GM19351 (cell line): ENCODE data around the gene COLGALT1.
A peak's percentile ranks its signal among the peaks of the same experiment; 100 is the strongest.
"Not testable (repeated sequence)": the region's sequence is repeated elsewhere in the genome, so short reads cannot be mapped to it uniquely, and the experiment has no call there.

Source experiments
- ATAC-seq: cut with Tn5 transposase; IDR thresholded peaks from one replicate; pipeline ENCODE4 v1.9.1; 2021; ENCODE audit warnings: mild to moderate bottlenecking, moderate library complexity; ENCODE audit not compliant: unreplicated experiment

Gene COLGALT1

DNA sequence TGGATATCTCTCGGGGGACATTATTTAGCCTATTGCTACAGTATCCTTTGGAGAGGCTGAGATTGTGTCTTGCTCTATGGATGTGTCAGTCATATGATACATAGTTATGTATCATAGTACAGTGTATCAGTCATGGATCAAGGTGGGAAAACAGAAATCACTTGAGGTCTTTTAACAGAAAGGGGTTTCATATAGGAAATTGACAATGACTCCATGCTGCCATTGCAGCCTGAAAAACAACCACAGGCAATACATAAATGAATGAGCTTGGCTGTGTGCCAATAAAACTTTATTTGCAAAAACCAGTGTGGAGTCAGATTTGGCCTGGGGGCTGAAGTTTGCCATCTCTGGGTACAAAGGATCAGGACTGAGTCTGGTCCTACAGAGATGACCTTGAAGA lies 35.4 kb downstream of the COLGALT1 start:
- ATAC-seq: no peak

- not testable (repeated sequence) for ATAC-seq
These were observed 38.8 kb downstream of the COLGALT1 start for GRCh38 chr19:17594296-17594695.

DNA sequence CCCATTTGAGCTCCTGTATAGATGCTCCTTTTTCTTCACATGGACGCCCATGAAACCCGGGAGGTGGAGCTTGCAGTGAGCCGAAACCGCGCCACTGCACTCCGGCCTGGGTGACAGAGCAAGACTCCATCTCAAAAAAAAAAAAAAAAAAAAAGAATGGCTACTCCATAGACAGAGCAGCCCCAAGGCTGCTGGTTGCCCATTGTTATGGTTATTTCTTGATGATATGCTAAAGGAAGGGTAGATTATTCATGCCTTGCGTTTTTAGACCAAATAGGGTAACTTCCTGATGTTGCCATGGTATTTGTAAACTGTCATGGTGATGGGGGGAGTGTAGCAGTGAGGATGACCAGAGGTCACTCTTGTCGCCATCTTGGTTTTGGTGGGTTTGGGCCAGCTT lies 42.6 kb downstream of the COLGALT1 start:
- ATAC-seq: not testable (repeated sequence)

DNA sequence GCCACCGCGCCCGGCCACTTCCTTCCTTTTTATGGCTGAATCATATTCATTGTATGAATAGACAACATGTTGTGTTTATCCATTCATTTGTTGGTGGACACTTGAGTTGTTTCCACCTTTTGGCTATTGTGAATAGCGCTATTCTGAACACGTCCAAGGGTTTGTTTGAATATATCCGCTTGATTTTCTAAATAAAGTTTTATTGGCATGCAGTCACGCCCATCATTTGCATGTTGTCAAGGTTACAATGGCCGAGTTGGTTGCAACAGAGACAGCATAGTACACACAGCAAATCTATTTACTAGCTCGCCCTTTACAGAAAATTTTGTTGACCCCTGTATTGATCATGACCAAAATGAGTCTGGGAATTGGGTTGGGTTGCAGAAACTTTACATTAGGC lies 43.5 kb downstream of the COLGALT1 start:
- no peak for ATAC-seq

GRCh38 chr19:17599780-17600179 lies 44.3 kb downstream of the COLGALT1 start:
- ATAC-seq: no peak

DNA sequence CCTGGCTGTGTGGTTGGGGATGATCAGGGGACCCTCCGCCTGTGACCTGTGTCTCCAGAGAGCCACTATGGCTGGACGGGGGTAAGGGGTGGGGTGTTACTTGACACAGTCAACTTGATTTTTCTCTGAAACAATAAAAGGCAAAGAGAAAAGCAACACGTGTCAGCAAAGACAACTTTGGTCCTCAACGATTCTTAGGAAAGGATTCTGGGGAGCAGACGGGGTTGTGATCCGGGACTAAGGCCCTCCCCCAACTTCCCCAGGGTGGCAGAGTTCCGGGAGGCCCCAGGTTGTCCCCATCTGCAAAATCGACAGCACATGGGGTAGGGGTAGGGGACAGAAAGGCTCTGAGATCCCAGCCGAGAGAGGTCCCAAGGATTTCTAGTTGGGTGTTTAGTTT lies 46.2 kb downstream of the COLGALT1 start:
- ATAC-seq: no peak

DNA sequence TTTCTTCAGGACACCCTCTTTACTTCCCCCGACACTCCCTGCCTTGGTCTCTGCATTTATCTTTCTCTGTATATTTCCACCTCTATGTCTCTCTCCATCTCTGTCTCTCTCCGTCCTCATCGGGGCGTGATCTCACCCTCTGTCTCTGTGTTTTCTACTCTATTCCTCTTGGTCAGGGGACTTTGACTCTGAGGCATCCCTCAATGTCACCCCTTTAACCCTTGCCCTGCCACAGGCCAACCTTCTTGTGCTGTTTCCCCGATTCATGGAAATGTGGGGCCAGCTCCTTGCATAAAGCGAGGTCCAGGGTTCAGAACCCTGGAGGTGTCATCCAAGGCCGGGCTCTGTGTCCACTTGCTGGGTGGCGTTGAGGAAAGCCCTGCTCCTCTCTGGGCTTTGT lies 46.8 kb downstream of the COLGALT1 start:
- ATAC-seq: no peak

DNA sequence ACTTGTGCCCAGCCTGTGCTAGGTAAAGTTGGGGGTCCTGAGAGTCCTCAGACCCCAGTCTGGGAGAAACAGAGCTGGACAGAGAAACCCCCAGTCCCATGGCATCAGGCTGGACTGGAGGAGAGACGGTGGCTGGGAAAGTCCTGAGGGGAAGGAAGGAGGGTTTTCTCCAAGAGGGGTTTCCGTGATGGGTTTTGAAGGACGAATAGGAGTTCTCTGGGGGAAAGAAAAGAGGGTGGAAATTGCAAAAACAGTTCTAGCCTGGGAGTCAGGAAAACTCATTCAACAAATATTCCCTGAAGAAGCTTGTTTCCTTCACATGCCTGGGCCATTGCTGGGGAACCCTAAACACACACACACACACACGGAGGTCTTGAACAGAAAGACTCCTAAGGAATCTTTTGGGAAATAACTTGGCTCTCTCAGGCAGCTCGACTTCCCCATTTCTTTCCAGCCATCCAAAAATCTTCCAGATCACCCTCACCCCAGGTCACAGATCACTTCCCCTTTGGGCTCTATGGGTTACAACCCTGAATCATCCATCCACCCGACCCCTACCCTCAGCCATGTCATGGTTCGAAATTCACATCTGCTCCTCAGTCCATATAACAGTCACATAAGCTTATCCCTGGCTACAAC lies 47.5 kb downstream of the COLGALT1 start:
- no peak for ATAC-seq

DNA sequence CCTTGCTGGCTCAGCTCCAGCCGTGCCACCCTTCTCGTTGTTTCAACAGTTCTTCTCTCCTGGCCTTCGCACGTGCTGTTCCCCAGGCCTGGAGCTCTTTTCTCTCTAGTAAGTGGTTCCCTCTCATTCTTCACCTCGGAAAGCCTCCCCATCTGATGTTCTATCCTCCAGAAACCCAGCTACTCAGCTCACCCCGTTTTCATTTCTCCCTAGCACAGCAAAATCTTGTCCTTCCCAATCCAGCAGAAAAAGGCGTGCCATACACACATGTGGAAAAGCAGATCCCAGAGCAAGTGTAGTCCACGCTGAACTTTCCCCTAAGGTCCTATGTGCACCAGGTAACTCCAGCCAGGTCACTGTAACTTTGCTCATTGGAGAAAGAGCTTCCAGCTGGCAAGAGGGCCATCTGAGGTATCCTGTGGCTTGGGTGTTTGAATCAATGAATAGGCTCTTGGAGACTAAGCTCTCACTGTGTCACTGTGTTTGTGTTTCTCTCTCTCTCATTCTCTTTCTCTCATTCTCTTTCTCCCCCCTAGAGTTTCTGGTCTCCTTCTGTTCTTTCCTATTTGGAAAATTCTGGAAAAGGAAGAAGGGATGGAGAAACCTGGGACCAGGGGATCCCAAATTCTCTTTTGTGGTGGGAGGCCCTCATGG lies 49.0 kb downstream of the COLGALT1 start:
- ATAC-seq: no peak

GRCh38 chr19:17605117-17605516 lies 49.7 kb downstream of the COLGALT1 start:
- ATAC-seq: no peak

GRCh38 chr19:17605761-17606589 lies 50.5 kb downstream of the COLGALT1 start:
- ATAC-seq: peak; percentile 66

DNA sequence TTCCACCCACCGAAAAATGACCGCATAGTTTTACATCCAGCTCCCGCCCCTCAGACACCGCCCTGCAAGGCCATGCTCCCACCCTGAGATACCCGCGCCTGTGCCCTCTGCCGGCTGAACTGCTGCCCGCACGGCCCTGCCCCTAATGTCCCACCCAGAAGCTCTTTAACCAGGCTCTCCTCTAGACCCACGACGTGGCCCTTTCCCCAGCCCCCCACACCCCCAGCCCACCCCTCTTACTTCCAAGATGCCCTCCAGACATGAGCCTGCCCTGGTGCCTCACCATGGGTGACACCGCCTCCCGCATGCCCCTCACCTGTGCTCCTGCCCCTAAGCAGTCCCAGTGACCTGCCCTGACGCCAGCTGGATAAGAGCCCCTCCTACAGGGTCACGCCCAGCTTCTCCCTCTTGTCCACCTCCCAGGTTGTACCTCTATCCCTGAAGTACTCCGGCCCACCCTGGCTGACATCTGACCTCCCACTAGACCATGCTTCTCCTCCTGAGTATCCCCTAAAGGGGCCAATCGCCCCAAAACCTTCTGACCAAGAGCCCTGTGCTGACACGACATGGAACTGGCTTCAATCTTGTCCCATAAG lies 51.2 kb downstream of the COLGALT1 start:
- no peak for ATAC-seq

DNA sequence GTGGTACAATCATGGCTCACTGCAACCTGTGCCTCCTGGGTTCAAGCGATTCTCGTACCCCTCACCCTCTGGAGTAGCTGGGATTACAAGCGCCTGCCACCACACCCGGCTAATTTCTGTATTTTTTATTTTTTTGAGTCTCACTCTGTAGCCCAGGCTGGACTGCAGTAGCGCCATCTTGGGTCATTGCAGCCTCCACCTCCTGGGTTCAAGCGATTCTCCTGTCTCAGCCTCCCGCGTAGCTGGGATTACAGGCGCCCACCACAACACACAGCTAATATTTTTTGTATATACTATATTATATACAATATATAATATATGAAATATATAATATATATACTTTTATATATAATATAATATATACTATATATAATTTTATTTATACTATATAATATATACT lies 52.5 kb downstream of the COLGALT1 start:
- ATAC-seq: no peak

GRCh38 chr19:17610384-17610783 lies 54.9 kb downstream of the COLGALT1 start:
- ATAC-seq: no peak

DNA sequence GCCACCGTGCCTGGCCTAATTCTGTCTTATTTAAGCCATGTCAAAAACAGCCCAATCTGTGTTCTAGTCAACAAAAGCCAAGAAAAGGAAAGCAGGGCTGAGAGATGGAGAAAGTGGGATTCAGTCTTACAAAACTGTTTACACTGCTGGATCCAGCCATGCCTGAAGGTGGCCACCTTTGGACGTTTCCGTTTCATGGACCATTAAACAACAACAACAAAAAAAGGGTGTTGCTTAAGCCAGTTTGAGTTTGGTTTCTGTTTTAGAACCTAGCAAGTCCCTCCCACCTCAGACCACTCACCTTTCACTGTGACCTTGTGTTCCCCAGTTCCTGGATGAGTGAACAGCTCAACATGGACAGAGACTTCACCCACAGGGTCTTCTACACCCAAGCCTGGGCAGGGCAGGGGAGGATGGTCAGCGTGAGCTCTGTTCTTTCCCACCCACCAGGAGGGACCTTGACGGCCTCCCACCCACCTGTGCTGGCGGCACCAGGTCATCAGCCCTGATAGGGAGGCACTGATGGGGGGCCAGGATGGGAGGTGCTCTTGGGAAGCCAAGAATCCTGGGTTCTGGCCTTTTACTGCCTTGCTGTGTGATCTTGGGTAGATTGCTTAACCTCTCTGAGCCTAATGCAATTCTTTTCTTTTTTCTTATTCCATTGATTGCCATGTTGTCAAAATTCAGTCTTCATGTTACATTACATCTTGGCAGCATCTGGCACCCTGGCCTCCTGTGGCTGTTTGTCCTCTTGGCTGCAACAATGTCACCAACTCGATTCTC lies 56.2 kb downstream of the COLGALT1 start:
- ATAC-seq: no peak

- ATAC-seq: no peak
These were observed 59.0 kb downstream of the COLGALT1 start for GRCh38 chr19:17614476-17614875.

DNA sequence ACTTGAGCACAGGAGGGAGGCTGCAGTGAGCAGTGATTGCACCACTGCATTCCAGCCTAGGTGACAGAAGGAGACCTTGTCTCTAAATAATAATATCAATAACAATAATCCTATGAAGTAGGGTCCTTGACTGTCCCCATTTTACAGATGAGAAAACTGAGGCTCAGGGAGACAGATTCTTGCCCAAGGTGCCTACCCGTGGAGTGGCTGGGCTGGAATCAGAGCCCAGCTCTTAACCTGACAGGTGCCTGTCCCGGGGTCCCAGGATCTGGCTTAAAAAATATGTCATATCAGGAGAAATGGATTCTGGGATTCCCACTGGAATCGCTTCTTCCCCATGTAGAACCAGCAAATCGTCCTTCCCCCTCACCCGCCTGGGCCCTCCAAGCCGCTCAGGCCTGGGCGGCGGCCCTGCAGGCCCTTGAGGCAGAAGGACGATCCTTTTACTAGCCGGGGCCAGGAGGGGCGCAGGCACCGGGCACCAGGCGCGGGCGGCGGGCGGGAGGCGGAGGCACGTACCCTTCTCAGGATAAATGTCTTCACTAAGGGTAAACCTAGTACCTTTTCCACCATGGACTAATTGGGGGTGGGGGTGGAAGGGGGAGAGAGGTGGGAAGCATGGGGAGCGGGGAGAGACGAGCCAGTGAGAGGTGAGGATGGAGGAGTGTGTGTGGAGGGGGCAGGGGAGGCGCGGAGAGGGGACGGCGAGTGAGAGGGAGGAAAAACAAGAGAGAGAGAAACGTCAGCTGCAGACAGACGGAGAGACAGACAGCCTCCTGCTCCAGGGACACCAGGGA lies 60.6 kb downstream of the COLGALT1 start:
- no peak for ATAC-seq

DNA sequence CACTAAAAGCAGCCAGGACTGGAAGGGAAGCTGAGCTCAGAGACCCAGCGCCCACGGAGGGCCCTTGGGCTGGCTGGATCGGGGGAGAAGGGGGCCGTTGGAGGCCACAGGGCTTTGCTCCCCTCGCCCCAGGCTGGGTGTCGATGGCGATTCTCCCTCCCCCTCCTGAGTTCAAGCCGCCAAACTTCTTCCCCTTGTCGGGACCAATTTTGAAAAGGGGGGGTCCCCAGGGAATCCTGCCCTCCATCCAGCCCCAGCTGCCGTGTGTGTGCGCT lies 61.2 kb downstream of the COLGALT1 start:
- ATAC-seq: no peak

DNA sequence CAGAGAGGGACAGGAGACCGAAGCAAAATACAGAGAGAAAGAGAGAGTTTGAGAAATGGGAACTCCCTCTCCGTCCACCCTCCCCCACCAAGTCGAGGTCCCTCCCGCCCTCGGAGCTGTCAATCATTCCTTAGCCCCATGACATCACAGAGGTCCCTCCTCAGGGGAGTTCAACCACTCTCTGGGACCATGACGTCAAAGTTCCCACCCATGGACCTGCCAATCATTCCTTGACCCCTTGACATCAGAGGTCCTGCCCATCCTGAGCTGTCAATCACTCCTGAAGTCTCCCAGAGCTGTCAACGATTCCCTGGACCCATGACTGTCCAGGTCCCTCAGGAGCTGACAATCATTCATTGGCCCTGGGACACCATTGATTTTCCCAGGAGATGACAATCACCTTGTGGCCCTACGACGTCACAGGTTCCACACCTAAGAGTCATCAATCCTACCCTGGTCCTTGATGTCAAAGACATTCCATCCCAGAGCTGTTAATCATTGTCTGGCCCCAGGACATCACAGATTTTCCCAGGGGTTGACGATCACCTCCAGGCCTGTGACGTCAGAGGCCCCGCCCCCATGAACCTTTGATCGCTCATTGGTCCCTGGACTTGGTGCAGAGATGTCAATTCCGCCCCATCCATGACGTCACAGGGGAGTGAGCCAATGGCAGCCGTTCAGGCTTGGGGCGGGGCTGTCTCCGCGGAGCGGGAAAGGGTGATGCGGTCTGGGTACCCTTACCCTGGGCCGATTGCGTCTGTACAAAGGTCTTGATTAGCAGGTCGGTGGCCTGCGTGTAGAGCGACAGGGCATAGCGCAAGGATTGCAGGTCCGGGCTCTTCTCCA lies 61.7 kb downstream of the COLGALT1 start:
- ATAC-seq: no peak
